Kasumi-1 (cell line): ENCODE measurements around the gene FASTK.
A peak's percentile ranks its signal among the peaks of the same experiment; 100 is the strongest.

Experiments
- DNase-seq, 2 experiments: peaks; one replicate each; lab custom pipeline; 2025; lab: John Stamatoyannopoulos, UW

FASTK gene, protein sequence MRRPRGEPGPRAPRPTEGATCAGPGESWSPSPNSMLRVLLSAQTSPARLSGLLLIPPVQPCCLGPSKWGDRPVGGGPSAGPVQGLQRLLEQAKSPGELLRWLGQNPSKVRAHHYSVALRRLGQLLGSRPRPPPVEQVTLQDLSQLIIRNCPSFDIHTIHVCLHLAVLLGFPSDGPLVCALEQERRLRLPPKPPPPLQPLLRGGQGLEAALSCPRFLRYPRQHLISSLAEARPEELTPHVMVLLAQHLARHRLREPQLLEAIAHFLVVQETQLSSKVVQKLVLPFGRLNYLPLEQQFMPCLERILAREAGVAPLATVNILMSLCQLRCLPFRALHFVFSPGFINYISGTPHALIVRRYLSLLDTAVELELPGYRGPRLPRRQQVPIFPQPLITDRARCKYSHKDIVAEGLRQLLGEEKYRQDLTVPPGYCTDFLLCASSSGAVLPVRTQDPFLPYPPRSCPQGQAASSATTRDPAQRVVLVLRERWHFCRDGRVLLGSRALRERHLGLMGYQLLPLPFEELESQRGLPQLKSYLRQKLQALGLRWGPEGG

DNA sequence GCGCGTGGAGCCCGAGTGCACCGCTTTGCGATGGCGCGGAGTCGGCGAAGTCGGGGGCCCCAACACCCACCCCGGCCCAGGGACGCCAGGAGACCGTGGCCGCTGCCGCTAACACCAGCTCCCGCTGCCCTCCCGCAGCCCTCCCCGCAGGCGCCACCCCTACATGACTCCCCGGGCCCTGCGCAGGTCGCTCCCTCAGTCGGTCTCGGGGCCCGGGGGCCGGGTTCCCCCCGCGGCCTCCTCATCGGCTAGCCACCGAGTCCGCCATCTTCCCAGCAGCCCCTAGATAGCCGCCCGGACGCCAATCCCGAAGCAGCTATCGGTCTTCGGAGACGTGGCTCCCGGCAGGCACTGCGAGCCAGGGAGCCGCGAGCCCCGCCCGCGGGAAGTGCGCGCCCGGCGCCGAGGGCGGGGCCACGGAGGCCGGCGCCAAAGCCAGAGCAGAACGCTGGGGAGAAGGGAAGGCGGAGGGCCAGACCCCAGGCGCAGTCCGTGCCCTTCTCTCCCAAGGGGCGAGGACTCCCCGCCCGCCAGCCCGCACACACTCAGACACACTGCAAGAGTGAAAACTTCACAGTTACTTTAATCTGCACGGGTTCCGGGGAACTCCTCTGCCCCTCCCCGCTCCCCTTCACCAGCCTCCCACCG lies at the start of gene FASTK:
FASTK (minus strand) TSS at position 288 of the 648 bp plus-strand sequence; CDS start at position 245, 43 bp downstream.
- DNase-seq, result peak; percentile 88 to 89

DNA sequence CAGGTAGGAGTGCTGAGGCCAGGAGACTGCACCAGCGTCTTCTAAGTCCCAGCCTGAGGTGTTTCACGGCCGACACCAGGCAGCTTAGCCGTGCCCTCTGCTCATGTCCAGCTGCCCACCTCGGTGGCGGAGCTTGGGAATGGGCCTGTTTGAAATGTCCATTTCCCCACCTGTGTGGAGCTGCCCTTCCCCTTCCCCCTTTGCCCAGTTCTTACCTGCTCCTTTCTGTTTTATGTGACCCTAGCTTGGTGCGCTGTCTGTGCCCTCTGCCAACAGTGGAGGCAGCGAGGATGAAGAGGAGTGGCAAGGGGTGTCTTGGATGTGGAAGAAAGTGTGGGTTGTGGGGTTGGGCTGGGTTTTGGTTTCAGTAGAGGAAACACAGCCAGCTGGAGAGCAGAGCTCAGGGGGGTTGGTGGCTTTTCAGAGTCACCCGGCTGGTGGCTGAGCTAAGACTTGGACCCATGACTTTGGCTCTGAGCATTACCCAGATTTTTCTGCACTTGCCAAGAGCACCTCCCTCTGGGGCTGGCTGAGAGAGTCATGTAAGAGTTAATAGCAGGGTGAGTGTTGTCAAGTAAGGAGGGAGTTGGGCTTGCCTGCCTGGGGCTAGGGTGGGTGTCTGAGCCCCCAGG lies 49.5 kb upstream of the FASTK start:
- DNase-seq, result no peak

DNA sequence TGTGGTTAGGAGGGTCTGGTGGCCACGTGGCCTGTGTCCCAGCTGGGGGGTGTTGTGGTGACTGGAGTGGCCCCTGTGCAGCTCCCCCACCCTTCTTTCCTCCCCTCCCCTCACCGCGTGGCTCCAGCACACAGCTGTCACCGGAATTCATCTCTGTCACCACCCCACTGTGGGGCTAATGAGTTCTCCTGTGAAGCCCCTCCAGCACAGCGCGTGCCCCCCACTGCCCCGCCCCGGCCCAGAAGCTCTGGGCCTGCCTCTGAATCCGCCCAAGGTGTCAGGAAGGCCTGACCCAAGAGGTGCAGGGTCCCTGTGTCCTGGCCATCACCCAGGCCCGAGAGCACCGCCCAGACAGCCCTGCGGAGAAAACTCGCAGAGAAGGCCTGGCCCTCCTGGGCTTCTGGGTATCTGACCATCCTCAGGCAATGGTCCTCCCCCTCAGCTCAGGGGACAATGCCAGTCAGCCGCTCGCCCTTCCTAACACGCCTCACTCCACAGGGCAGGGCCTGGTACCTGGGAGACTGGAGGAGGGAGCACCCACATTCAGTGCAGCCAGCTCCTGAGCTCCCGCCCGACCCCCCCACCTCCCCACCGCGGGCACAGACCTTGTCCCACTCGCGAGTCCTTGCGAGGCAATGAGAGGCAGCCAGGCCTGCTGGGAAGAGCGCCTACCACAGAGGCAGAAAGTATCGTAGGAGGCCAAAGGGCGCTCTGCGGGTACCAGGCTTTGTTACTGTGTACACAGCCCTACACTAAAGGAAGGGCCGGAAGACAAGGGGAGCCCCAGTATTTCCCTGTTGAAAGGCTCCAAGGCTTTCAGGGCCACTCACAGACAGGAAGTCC lies 48.7 kb upstream of the FASTK start:
- no peak for DNase-seq

DNA sequence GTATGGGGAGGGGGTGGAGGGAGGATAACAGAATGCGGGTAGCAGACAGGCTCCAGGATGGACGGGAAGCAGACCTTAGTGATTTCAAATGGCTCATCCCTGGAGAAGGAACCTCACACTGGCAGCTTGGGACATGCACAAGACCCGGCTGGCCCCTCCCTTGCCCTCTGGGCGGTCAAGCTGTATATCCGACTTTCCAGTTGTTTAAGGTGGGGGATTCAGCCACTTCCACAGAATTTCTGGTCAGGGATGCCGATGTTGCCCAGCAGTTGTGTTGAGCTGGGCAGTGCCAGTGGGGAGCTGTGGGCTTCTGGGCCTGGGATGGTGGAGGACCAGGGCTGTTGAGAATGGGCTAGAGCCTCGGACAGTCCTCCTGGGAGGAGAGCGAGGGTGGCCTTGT lies 48.1 kb upstream of the FASTK start:
- no peak for DNase-seq

DNA sequence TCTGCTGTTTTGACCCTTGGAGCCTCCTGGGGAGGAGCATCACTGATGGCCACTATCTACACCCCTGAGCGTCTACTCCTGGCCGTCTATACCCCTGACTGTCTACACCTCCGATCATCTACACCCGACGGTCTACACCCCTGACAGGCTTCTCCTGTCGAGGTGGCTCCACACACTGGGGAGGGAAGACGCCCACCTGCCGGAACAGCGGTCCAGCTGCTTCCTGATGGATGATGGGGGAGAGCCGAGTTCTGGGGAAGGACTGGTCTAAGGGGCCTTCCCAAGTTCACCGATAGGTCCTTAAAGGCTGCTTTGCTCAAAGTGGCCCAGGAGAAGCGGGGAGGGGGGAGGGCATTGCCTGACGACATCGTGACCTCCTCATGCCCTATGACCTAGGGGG lies 47.5 kb upstream of the FASTK start:
- no peak for DNase-seq

DNA sequence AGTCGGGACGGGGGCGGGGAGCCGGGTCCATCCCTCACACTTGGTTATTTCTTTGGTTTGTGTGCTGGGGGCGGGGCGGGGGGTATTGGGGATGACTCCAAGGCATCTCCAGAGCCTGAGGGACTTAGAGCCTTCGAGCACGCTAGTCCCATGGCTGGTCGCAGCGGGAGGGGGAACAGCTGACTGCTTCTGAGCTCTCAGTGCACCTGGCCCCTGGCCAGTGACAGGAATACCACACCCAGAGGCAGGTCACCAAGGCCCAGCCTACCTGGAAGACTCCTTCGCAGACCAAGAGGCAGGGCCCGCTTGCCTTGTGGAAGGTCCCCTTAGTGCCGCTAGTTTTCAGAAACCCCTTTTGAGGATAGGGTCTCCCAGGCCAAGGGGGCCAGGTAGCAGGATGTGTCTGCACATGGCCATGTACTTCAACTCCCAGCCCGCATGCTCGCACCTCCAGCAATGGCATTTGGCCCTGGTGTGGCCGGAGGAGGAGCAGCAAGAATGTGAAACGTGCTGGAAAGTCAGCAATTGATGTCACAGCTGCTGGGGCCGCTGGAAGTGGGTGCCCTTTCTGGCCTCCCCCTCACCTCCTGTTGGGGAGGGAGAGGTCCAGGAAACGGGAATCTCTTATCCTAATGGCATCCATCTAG lies 46.0 kb upstream of the FASTK start:
- no peak for DNase-seq

DNA sequence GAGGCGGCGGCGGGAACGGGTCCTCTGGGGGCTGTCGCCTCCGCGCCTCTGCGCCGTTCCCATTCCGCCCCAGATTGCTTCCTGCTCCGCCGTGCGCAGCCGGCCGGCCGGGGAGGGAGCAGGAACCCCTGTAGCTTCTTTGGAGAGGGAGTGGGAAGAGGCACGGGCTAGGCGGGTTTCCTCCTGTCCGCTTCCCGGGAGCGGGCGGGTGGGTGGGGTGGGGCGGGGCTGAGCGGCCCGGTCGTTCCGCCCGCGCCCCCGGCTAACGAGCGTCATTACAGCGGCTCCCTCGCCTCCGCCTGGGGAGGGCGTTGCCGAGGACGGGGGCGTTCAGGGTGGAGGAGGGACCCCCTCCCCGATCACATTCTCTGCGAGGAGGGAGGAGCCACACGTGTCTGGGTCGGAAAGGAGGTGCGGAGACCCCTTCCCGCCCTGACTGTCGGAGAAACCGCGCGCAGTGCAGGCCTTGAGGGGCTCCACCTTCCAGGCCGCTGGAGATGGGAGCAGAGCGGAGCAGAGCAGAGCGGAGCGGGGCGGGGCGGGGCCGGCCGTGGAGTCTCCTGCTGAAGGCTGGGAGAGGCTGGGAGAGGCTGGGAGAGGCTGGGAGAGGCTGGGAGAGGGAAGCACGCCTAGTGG lies 45.4 kb upstream of the FASTK start:
- no peak for DNase-seq

DNA sequence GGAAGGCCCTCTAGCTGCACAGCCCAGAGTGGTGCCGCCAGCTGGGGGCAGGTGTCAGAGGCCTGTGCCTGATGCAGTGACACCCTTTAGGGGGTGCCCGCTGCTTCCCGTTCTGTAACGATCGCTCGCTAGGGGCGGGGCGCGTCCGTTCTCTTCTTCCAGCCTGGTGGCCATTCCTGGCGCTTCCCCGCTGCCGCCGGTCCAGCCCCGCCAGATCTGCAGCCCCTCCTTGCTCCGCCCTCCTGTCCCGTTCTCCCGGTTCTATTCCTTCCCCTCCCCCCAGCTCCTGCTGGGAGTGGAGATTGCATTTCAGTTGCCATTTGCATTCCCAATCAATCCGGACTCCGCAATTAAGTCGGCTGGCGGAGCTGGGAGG lies 44.8 kb upstream of the FASTK start:
- no peak for DNase-seq

DNA sequence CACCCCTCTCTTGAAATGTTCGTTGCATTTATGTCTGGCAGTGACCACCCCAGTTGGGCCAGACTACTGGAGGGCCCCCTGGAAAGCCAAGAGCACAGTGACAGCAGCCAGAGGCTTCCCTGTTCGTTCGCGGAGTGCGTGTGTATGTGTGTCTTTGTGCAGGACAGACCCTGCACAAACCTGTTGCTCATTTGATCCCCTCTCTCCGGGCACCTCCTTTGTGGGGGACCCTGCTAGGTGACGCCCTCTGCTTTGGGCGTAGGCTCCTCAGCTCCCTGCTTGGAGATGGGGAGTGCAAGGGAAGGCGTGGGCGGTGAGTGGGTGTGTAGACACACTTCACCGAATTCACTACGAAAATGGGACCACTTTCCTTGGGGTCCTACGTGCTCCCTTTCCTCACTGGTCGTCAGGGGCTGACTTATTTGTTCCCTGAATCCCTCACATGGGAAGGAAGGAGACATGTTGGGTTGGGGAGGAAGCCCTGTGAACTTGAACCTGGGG lies 44.3 kb upstream of the FASTK start:
- no peak for DNase-seq

DNA sequence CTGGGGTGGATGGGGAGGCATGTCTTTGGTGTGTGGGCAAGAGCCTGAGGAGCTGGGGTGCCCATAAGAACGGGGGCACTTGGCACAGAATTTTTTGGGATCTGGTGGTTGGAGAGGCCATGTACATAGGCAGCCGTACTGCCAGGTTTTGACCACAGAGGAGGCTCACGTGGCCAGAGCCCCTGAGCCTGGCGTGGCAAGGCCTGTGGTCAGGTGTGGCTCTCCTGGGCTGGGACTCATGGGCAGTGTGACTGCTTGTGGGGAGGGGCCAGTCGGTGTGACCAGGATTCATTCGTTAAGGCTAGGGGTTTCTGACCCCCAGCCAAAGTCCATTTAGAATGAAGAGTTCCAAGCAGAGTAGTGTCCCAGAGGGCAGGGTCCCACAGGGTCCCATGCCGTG lies 43.9 kb upstream of the FASTK start:
- DNase-seq, result no peak

DNA sequence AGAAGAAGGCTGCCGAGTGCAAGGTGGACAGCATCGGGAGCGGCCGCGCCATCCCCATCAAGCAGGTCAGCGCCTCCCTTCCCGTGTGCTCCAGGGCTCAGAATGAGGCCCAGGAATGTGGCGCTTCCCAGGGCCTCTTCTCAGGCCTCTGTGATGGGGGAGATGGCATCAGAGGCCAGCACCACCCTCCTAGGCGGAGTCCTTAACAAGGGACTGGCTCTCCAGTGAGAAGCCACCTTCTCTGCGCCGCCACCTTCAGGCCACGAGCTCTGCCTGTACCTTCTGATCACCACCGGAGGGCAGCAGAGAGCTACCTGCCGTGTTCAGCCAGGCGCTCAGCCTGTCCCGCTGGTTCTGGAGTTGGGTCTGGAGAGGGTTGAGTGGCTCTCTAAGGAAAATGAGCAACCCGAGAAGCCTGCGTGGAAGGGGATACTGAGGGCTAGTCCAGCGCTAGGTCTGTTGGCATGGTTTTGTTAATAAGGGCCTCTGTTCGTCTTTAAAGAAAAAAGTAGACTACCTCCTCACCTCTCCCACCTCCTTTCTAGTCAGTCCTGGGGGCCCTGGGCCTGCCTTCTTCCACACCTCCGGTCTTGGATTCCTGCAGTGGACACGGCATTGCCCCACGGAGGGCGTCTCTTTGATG lies 43.3 kb upstream of the FASTK start:
- DNase-seq, result peak; percentile 67 to 83

DNA sequence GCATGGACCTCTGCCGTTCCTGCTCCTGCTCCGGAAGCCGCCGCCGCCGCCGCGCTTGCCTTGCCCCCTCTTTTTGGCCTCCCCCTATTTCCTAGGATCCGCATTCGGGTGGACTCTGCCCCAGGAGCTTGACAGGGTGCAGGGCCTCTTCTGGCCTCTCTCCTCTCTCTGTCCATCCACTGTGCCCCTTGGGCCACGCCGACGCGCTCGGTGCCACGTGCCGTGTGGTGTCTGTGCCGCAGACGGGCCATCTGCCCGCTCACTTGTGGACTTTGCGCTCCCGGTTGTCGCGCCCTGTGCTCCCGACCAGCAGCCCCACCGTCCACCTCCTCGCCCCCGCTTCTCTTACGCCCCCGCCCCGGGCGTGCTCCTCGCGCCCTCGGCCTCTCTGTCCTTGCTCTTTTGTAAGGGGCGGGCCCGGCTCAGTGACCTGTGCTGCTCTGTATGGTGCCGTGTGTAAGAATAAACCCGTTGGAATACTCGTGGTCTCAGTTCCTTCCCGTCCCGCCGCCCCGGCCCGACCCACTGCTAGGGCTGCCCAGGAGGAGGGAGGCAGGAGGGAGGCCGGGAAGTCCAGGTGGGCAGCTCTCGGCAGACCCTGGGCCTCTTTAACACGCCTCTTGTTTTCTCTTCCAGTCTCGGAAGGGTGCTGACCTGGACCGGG lies 42.7 kb upstream of the FASTK start:
- DNase-seq, result no peak

DNA sequence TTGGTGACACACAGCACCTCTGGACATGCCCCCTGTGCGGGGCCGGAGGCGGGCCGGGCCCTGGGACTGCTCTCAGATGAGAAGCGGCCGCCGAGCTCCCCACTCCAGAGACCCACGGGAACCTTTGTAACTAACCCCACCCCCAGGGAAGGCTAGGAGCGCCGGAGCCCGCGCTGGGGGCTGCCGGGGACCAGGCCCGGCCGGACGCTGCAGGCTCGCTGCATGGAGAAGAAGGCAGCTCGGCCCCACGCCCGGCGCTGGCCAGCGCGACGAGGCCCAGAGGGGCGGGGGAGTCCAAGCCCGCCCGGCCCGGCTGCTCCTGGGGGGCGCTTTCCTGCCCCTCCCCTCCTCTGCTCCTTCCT lies 42.2 kb upstream of the FASTK start:
- DNase-seq, result no peak

DNA sequence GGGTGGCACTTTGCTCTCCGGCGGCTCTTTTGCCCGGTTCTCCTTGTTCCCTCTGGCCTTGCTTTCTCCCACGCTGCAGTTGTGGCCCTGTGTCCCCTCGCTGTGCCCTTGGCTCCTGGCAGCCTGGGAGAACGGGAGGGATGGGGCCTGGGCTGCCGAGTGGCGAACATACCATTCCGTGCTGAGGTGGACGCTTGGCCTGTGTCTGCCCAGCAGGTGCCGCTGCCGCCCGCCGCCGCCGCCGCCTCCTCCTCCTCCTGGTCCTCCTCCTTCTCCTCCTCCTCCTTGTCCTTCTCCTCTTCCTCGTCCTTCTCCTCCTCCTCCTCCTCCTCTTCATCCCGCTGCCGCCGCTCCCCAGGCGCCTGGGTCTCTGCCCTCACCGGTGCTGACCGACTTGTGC lies 41.7 kb upstream of the FASTK start:
- DNase-seq, result no peak

DNA sequence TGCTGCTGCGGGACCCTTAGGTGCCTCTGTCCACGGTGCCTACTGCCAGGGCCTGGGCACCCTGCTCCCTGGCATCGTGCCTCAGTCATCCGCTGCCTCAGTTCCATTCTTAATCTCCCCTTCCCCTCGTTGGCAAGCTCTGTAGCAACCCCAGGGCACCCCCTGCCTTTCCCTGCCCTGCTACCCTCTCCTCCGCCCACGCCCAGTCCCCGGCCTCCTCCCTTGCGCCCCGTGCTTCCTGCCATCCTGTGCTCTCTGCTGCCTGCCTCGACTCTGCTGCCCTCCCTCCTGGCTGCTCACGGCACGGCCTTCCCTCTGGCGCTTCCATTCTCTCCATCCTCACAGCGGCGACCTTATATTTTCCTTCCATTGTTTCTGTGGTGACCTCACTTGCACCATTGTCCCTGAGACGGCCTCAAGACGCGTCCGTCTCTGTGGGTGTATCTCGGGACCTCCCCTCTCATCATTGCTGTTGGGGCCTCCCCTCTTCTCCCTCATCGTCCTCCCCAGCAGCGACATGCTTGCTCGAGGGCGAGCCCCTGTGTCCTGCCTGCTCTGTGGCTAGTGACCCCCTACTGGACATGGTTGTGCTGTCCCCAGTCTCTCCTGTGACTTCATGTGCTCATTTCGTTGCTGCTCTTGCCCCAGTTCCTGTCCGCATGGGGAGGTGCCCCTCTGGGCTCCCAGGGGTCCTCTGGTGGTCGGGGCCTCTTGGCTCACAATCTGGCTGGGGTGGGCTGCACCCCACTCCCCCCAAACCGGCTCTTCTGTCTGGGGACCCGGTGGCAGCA lies 41.0 kb upstream of the FASTK start:
- DNase-seq, result no peak

DNA sequence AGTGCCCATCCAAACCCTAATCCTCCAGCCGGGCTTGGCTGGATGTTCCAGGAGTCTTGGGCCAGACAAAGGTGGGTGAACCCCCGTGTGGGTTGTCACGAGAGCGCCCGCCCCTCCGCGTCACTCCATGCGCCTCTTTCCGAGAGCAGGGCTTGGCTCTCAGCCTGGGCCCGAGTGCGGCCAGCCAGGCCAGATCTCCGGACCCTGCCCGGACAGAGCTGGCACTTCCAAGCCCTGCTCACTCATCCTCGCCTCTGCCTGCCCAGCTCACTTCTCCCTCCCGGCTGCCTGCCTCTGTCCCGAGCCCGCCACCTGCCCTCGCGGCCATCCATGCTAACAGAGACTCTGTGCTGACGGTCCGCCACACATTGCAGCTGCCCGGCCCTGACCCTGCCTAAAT lies 40.3 kb upstream of the FASTK start:
- DNase-seq, result no peak

DNA sequence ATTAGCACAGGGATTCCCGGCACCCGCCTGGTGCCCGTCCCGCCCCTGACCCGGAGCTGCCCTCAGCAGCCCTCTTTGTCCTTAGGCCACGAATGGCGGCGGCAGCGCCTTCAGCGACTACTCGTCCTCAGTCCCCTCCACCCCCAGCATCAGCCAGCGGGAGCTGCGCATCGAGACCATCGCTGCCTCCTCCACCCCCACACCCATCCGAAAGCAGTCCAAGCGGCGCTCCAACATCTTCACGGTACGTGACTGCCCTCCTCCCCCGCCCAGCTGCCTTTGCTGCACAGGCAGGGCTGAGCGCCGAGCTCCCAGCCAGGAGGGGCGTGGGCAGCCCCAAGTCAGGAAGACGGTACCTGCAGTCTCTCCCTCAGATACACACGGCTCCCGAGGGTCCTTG lies 39.3 kb upstream of the FASTK start:
- no peak for DNase-seq

DNA sequence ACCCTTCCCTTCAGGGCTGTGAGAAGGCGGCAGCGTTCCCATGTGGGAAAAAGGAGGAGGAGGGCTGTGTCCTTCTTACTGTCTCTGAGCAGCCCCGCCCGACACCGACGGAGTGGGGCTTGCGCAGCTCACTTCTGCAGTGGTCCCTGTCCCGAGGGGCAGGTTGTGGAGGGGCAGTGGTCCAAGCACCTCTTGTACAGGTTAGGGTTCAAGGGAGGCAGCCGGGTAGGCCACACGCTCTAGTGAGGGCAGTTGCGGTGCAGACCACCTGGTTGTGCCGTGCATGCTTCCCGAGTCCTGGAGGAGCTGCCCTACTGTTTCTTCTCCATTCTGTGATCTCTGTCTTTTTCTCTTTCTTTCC lies 38.4 kb upstream of the FASTK start:
- no peak for DNase-seq
